ENCODE data around the gene TOM1L2.

The TOM1L2 gene

DNA sequence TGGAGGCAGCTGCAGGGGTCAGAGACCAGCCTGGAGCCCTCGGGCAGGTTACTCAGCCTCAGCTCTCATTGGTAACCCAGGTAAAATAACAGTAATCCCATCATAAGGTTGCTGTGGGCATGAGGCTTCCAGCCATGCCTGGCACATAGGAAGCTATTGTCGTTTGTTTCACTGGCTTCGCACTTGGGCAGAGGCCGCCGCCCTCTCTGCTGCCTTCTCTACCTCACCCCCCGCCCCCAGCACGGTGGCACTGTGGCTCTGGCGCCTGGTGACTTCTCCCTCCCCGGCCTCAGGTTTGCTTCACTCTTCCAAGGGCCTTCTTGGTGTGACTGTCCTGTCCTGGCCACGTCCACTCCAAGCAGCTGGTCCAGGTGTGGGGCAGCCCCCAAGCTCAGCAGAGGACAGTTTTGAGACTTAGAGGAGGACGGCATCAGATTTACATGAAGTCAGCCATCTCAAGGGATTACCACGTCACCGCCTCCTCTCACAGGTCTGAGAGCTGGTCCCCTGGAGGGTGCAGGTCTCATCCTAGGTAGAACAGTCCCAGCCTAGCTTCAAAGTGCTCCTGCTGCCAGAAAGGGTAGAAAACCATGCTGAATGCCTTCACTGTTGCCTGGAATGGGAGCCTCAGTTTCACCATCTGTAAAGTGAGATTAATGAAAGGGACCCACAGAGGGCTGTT, 170.3 kb downstream of the TOM1L2 start:
- no peaks in the 10 kb centered on the region for H4K20me1 ChIP-seq (ENCODE audit: control insufficient read depth, insufficient read depth, low read depth, low read length)
- no peak overlapping the region for H3K27ac ChIP-seq (ENCODE audit: low read depth, low read length)
- no peak for TF ChIP-seq EZH2phosphoT487 (IDR thresholded peaks at IDR 0.05; ENCODE audit: borderline replicate concordance, low read length)
- TF ChIP-seq, protein P1, sequence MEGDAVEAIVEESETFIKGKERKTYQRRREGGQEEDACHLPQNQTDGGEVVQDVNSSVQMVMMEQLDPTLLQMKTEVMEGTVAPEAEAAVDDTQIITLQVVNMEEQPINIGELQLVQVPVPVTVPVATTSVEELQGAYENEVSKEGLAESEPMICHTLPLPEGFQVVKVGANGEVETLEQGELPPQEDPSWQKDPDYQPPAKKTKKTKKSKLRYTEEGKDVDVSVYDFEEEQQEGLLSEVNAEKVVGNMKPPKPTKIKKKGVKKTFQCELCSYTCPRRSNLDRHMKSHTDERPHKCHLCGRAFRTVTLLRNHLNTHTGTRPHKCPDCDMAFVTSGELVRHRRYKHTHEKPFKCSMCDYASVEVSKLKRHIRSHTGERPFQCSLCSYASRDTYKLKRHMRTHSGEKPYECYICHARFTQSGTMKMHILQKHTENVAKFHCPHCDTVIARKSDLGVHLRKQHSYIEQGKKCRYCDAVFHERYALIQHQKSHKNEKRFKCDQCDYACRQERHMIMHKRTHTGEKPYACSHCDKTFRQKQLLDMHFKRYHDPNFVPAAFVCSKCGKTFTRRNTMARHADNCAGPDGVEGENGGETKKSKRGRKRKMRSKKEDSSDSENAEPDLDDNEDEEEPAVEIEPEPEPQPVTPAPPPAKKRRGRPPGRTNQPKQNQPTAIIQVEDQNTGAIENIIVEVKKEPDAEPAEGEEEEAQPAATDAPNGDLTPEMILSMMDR (IDR thresholded peaks at IDR 0.05; ENCODE audit: low read depth, low read length, poor library complexity, severe bottlenecking), result no peak

DNA sequence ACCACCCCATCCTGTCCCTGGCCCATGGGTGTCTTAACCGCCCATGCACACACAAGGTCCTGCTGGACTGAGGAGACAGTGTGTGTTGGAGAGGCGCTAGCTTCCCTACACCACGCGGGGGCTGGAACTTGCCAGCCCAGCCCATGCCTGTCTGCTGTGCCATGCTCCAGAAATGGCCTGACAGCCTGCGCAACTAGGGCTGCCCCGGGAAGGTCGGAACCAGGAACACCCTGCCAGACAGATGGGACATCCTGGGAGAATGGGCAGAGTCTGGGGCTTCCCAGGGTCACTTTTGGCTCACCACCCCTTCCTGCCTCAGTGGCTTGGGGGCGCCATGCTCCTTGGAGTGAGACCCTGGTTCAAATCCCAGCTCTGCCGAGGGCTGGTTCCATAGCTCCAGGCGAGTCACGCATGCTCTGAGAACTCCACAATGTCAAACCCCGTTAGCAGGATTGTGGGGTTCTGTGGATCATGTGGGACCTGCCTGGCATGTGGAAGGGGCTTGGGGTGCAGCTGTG, 171.6 kb downstream of the TOM1L2 start:
- Histone ChIP-seq H3K4me2 (ENCODE audit: low read length) (no peak overlapping the region), H3F3A (ENCODE audit: control insufficient read depth, insufficient read depth) (no peaks in the 10 kb centered on the region), H3K27ac (ENCODE audit: low read depth, low read length) (no peak overlapping the region), H3K9me2 (replicated peaks; ENCODE audit: control insufficient read depth, low read length) (no peaks in the 10 kb centered on the region), H4K20me1 (ENCODE audit: control insufficient read depth, insufficient read depth, low read depth, low read length) (no peaks in the 10 kb centered on the region), H3K9me3 (ENCODE audit: control insufficient read depth, insufficient read depth, low read length) (no peaks in the 10 kb centered on the region), H3K79me2 (ENCODE audit: control insufficient read depth, low read length) (no peaks in the 10 kb centered on the region), H3K4me1 (ENCODE audit: control insufficient read depth, low read length) (no peaks in the 10 kb centered on the region), H3K27me3 (ENCODE audit: control insufficient read depth, low read length) (no peaks in the 10 kb centered on the region), H3K36me3 (ENCODE audit: control insufficient read depth, low read length) (peaks cover 27% of the 10 kb centered on the region; the same call in 1 of the 2 replicates), H3K4me3 (ENCODE audit: low read length) (no peak overlapping the region)
- TF ChIP-seq, protein P1 (IDR thresholded peaks at IDR 0.05; ENCODE audit: low read depth, low read length, poor library complexity, severe bottlenecking), result no peak
- no peak for TF ChIP-seq EZH2phosphoT487 (IDR thresholded peaks at IDR 0.05; ENCODE audit: borderline replicate concordance, low read length)

More for the DNA sequence above, 170.3 kb downstream of the TOM1L2 start:
- no peaks in the 10 kb centered on the region for H3K27me3 ChIP-seq (ENCODE audit: control insufficient read depth, low read length)
- H3K4me1 ChIP-seq (ENCODE audit: control insufficient read depth, low read length), result no peaks in the 10 kb centered on the region
- H3K4me2 ChIP-seq (ENCODE audit: low read length), result no peak overlapping the region
- H3K4me3 ChIP-seq (ENCODE audit: low read length), result no peak overlapping the region
- H3F3A ChIP-seq (ENCODE audit: control insufficient read depth, insufficient read depth), result no peaks in the 10 kb centered on the region
- no peaks in the 10 kb centered on the region for H3K79me2 ChIP-seq (ENCODE audit: control insufficient read depth, low read length)
- no peaks in the 10 kb centered on the region for H3K9me3 ChIP-seq (ENCODE audit: control insufficient read depth, insufficient read depth, low read length)
- no peaks in the 10 kb centered on the region for H3K9me2 ChIP-seq (replicated peaks; ENCODE audit: control insufficient read depth, low read length)
- peaks cover 26% of the 10 kb centered on the region; the same call in 1 of the 2 replicates for H3K36me3 ChIP-seq (ENCODE audit: control insufficient read depth, low read length)

- no peak overlapping the region for H3K4me3 ChIP-seq (ENCODE audit: low read length)
- no peaks in the 10 kb centered on the region for H3F3A ChIP-seq (ENCODE audit: control insufficient read depth, insufficient read depth)
- H3K9me3 ChIP-seq (ENCODE audit: control insufficient read depth, insufficient read depth, low read length), result no peaks in the 10 kb centered on the region
- no peak overlapping the region for H3K27ac ChIP-seq (ENCODE audit: low read depth, low read length)
- no peaks in the 10 kb centered on the region for H3K27me3 ChIP-seq (ENCODE audit: control insufficient read depth, low read length)
- no peaks in the 10 kb centered on the region for H4K20me1 ChIP-seq (ENCODE audit: control insufficient read depth, insufficient read depth, low read depth, low read length)
- H3K36me3 ChIP-seq (ENCODE audit: control insufficient read depth, low read length), result peaks cover 42% of the 10 kb centered on the region
- no peaks in the 10 kb centered on the region for H3K4me1 ChIP-seq (ENCODE audit: control insufficient read depth, low read length)
- H3K79me2 ChIP-seq (ENCODE audit: control insufficient read depth, low read length), result no peaks in the 10 kb centered on the region
- H3K9me2 ChIP-seq (replicated peaks; ENCODE audit: control insufficient read depth, low read length), result no peaks in the 10 kb centered on the region
- TF ChIP-seq, protein P1 (IDR thresholded peaks at IDR 0.05; ENCODE audit: low read depth, low read length, poor library complexity, severe bottlenecking), result no peak
- no peak for TF ChIP-seq EZH2phosphoT487 (IDR thresholded peaks at IDR 0.05; ENCODE audit: borderline replicate concordance, low read length)
- no peak overlapping the region for H3K4me2 ChIP-seq (ENCODE audit: low read length)
Observed at GRCh38 chr17:17798573-17799255, 173.5 kb downstream of the TOM1L2 start.
